ENCODE measurements around the gene SMAD7. TPM values are rescaled to one million over a fixed set of nuclear protein-coding genes. Genes with fewer than 3 reads are reported as not detected.

SMAD7 gene
- total RNA-seq, 1 experiment from 2014 or later, result 5.8 TPM

GRCh38 chr18:48894799-48895346 is 55.9 kb downstream of the SMAD7 start:
- DNase-seq, result no peak
- no peak overlapping the region for H3K4me3 ChIP-seq
- POLR2A ChIA-PET (ENCODE audit: unreplicated experiment), result no interaction called here
- H3K4me2 ChIP-seq, result no peak overlapping the region
- no peak overlapping the region for H2AFZ ChIP-seq
- H3K36me3 ChIP-seq (ENCODE audit: low read depth), result no peaks in the 10 kb centered on the region
- BruUV-seq (replicated peaks), result no TSS peak
- H3K9me2 ChIP-seq (ENCODE audit: insufficient read depth), result no peaks in the 10 kb centered on the region
- H3K27me3 ChIP-seq (ENCODE audit: insufficient read depth, low read depth), result no peaks in the 10 kb centered on the region
- H3K4me1 ChIP-seq (replicated peaks; ENCODE audit: insufficient read depth), result peaks cover 22% of the 10 kb centered on the region
- peaks cover 24% of the 10 kb centered on the region for H3F3A ChIP-seq (ENCODE audit: insufficient read depth, low read depth)
- CTCF ChIA-PET, result no interaction called here
- H3K9me3 ChIP-seq (ENCODE audit: insufficient read depth, low read depth), result peaks cover 4% of the 10 kb centered on the region
- TF ChIP-seq EZH2 (IDR thresholded peaks at IDR 0.05; ENCODE audit: low read depth) (no peak), CTCF (conservative IDR thresholded peaks at IDR 0.05) (no peak)
- H3K79me2 ChIP-seq (ENCODE audit: low read depth), result no peaks in the 10 kb centered on the region
- no peaks in the 10 kb centered on the region for H4K20me1 ChIP-seq (ENCODE audit: insufficient read depth)
- H3K27ac ChIP-seq, result no peak overlapping the region
- intact Hi-C loops (cut with micrococcal nuclease; ENCODE audit: unreplicated experiment), result no loop called here

DNA sequence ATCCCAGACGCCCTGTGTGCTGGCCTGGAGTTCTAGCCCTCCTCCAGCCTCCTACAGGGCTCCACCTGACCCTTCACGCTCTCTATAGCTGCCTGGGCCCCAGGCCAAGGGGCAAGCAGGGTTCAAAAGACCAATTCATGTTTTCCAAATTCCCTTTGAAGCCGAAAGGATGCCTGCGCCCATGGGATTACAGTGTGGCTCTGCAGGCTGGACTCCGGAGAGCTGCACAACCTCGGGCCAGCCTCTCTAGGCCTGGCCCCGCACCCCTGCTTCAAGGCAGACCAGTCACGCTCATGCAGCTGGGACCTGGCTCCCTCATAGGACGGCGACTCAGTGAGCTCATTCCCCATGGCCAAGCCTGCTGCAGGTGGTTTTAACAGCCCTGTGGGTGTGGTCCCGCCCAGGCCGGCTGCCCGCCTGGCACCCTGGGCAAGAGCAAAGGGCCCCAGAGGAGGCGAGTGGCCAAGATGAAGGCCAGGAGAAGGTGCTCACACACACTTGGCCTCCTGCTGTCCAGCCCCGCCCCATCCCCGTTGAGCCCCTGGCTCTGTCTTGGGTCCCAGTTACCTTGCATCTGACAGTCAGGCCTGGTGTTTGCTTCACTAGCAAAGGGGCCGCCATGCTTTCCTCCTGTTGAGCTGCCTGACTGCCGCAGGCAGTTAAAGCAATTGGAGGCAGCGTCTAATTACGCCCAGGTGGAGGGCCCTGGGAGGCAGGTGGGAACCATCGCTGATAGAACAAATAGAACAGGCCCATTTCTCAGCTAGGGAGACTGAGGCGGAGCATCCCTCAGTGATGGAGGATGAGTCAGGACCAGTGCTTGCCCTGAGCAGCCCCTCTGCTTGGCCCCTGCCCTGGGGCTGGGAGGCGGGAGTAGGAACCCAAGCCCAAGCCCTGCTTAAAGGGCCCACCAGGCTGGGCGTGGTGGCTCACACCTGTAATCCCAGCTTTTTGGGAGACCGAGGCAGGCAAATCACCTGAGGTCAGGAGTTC is 56.9 kb downstream of the SMAD7 start:
- CTCF ChIA-PET, result no interaction called here
- Histone ChIP-seq H3K27ac (no peak overlapping the region), H3K9me2 (ENCODE audit: insufficient read depth) (no peaks in the 10 kb centered on the region), H3K4me3 (no peak overlapping the region), H3K27me3 (ENCODE audit: insufficient read depth, low read depth) (no peaks in the 10 kb centered on the region), H3K4me1 (replicated peaks; ENCODE audit: insufficient read depth) (peaks cover 22% of the 10 kb centered on the region), H3K9me3 (ENCODE audit: insufficient read depth, low read depth) (no peaks in the 10 kb centered on the region), H3K79me2 (ENCODE audit: low read depth) (no peaks in the 10 kb centered on the region), H3F3A (ENCODE audit: insufficient read depth, low read depth) (peaks cover 24% of the 10 kb centered on the region), H4K20me1 (ENCODE audit: insufficient read depth) (no peaks in the 10 kb centered on the region), H3K36me3 (ENCODE audit: low read depth) (no peaks in the 10 kb centered on the region), H2AFZ (no peak overlapping the region), H3K4me2 (no peak overlapping the region)
- TF ChIP-seq CTCF (conservative IDR thresholded peaks at IDR 0.05) (no peak), EZH2 (IDR thresholded peaks at IDR 0.05; ENCODE audit: low read depth) (no peak)
- POLR2A ChIA-PET (ENCODE audit: unreplicated experiment), result no interaction called here
- no peak for DNase-seq
- BruUV-seq (replicated peaks), result no TSS peak
- intact Hi-C loops (cut with micrococcal nuclease; ENCODE audit: unreplicated experiment), result no loop called here

DNA sequence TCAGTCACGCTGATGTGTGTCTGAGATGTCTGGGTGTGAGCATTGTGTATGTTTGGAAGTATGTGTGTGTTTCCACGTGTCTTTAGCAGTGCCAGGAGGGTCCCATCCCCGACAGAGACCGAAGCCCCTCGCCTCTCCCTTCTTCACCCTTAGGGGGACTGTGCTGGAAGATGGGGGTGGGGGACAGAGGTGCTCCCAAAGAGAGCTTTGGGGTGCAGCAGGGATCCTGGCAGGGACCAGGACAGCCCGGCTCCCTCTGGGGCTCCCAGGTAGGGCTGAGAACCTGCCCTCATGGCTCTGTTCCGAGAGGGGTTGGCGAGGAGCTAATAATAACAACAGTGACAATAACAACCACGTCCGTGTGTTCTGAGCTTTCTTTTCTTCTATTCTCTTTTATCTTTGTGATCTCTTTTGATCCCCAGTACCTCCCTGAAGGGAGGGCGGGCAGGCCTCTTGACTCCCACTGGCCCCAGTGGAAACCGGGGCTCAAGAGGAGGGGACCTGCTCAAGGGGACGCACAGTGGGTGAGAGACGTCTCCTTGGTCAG is 57.6 kb downstream of the SMAD7 start:
- no TSS peak for BruUV-seq (replicated peaks)
- POLR2A ChIA-PET (ENCODE audit: unreplicated experiment), result no interaction called here
- intact Hi-C loops (cut with micrococcal nuclease; ENCODE audit: unreplicated experiment), result no loop called here
- no peak overlapping the region for H2AFZ ChIP-seq
- no peak overlapping the region for H3K4me3 ChIP-seq
- H3K9me2 ChIP-seq (ENCODE audit: insufficient read depth), result no peaks in the 10 kb centered on the region
- DNase-seq, result no peak
- TF ChIP-seq EZH2 (IDR thresholded peaks at IDR 0.05; ENCODE audit: low read depth), result no peak
- no peak for TF ChIP-seq CTCF (conservative IDR thresholded peaks at IDR 0.05)
- no peak overlapping the region for H3K27ac ChIP-seq
- H3K4me2 ChIP-seq, result no peak overlapping the region
- CTCF ChIA-PET, result no interaction called here
- H3K27me3 ChIP-seq (ENCODE audit: insufficient read depth, low read depth), result no peaks in the 10 kb centered on the region
- no peaks in the 10 kb centered on the region for H3K79me2 ChIP-seq (ENCODE audit: low read depth)
- no peaks in the 10 kb centered on the region for H3K9me3 ChIP-seq (ENCODE audit: insufficient read depth, low read depth)
- H4K20me1 ChIP-seq (ENCODE audit: insufficient read depth), result no peaks in the 10 kb centered on the region
- no peaks in the 10 kb centered on the region for H3K36me3 ChIP-seq (ENCODE audit: low read depth)
- peaks cover 24% of the 10 kb centered on the region for H3F3A ChIP-seq (ENCODE audit: insufficient read depth, low read depth)
- peaks cover 22% of the 10 kb centered on the region for H3K4me1 ChIP-seq (replicated peaks; ENCODE audit: insufficient read depth)
